ENCODE measurements around the gene PRDM2.
"Not testable (repeated sequence)": the region's sequence is repeated elsewhere in the genome, so short reads cannot be mapped to it uniquely, and the experiment has no call there.

The PRDM2 gene, protein sequence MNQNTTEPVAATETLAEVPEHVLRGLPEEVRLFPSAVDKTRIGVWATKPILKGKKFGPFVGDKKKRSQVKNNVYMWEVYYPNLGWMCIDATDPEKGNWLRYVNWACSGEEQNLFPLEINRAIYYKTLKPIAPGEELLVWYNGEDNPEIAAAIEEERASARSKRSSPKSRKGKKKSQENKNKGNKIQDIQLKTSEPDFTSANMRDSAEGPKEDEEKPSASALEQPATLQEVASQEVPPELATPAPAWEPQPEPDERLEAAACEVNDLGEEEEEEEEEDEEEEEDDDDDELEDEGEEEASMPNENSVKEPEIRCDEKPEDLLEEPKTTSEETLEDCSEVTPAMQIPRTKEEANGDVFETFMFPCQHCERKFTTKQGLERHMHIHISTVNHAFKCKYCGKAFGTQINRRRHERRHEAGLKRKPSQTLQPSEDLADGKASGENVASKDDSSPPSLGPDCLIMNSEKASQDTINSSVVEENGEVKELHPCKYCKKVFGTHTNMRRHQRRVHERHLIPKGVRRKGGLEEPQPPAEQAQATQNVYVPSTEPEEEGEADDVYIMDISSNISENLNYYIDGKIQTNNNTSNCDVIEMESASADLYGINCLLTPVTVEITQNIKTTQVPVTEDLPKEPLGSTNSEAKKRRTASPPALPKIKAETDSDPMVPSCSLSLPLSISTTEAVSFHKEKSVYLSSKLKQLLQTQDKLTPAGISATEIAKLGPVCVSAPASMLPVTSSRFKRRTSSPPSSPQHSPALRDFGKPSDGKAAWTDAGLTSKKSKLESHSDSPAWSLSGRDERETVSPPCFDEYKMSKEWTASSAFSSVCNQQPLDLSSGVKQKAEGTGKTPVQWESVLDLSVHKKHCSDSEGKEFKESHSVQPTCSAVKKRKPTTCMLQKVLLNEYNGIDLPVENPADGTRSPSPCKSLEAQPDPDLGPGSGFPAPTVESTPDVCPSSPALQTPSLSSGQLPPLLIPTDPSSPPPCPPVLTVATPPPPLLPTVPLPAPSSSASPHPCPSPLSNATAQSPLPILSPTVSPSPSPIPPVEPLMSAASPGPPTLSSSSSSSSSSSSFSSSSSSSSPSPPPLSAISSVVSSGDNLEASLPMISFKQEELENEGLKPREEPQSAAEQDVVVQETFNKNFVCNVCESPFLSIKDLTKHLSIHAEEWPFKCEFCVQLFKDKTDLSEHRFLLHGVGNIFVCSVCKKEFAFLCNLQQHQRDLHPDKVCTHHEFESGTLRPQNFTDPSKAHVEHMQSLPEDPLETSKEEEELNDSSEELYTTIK (N-terminal part only)

DNA sequence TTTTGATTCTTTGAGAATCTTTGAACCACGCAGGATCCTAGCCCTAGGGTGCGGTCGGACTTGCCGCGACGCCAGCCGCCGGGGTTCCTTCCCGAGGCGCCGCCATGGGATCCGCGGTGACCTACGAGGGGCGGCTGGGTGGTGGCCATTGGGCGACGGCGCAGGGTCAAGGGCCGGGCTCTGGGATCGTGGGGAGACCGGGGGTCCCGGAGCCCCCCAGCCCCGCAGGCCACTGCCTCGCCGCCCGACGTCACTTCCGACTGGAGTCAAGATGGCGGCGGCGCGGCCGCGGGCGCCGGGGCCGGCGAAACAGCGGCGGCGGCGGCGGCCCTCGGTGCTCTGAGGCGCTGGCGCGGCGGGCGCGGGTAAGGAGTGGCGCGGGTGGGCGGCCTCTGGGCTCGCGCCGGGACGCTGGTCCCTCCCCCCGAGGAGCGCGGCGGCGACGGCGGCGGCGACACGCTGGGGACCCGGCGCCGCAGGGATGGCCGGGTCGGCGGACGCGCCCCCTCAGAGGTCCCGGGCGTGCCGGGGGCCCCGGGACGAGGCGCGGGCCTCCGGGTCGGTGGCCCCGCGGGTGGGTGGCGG is at the start of gene PRDM2:
Gene PRDM2 (plus strand): TSS at position 253 of the 585 bp plus-strand sequence. CDS start 15,418 bp downstream, outside the sequence.
- DNase-seq, result peak; percentile 31

- no peak for DNase-seq
Observed at GRCh38 chr1:13651279-13651678, 48.7 kb upstream of the PRDM2 start.

GRCh38 chr1:13652238-13652637 is 47.8 kb upstream of the PRDM2 start:
- DNase-seq, result no peak

GRCh38 chr1:13661539-13661938 is 38.4 kb upstream of the PRDM2 start:
- DNase-seq, result no peak

GRCh38 chr1:13662493-13662892 is 37.5 kb upstream of the PRDM2 start:
- no peak for DNase-seq

DNA sequence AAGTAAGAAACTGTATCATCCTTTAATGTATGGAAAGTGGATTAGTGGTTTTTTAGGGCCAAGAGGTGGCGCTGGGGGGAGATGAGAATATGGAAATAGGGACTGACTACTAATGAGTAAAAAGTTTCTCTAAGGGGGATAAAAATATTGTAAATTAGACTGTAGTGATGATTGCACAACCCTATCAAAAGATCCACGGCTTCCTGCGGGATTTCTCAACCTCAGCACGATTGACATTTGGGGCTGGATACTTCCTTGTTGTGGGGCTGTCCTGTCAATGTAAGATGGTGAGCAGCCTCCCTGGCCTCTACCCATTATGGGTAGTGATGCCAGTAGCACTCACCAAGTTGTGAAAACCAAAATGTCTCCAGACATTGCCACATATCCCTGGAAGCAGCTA is 36.0 kb upstream of the PRDM2 start:
- no peak for DNase-seq

DNA sequence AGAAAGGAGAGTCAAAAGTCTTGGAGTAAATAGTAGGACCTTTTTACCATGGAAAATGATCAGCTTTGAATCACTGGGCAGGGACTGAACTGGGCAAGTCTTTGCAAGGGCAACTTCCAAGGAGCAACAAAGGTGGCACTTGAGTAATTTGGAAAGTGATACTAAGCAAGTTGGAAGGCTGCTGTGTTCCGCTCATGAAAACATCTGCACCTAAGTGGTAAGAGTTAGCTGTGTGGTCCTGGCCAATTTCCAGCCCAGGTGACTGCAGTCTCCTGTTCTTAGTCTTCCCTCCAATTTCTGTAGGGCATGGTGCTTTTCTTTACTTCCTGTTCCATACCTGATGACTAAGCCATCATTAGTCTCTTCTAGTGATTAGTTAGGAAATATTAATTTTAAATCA is 35.5 kb upstream of the PRDM2 start:
- DNase-seq, result no peak

GRCh38 chr1:13666317-13666716 is 33.7 kb upstream of the PRDM2 start:
- no peak for DNase-seq

GRCh38 chr1:13667691-13668090 is 32.3 kb upstream of the PRDM2 start:
- no peak for DNase-seq

- DNase-seq, result no peak
Observed at GRCh38 chr1:13674377-13674776, 25.6 kb upstream of the PRDM2 start.

- no peak for DNase-seq
Observed at GRCh38 chr1:13675151-13675651, 24.8 kb upstream of the PRDM2 start.

DNA sequence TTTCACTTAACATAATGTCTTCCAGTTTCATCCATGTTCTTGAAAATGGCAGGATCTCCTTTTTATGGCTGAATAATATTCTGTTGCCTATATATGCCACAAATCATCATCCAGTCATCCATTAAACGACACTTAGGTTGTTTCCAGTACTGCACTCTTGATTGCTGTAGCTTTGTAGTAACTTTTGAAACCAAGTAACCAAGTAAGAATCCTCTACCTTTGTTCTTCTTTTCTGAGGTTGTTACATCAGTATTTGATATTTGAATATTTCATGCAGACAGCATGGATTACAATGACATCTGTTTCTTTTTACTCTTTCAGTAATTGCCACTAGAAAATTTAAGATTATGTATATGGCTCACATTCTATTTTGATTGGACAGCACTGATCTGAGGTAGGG is 22.1 kb upstream of the PRDM2 start:
- no peak for DNase-seq

- no peak for DNase-seq
Observed at GRCh38 chr1:13679651-13680050, 20.3 kb upstream of the PRDM2 start.

GRCh38 chr1:13680609-13681008 is 19.4 kb upstream of the PRDM2 start:
- not testable (repeated sequence) for DNase-seq

DNA sequence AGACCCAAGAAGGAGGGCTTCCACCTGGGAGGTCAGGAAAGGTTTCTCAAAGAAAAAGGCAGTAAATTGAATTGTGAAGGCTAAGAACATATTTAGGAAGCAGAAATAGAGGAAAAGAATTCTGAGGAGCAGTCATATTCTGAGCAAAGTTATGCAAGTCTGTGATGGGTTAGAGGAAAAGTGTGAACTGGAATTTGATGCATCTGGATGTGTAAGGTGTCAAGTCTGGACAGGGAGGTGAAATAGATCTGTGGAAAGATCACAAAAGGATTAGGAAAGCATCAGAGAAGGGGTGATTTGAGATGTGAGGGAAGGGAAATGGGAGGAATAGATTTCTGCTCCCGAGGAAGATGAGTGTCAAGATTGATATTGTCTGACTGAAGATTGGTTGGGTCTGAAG is 18.1 kb upstream of the PRDM2 start:
- DNase-seq, result no peak

GRCh38 chr1:13682444-13682843 is 17.5 kb upstream of the PRDM2 start:
- DNase-seq, result no peak

- no peak for DNase-seq
Observed at GRCh38 chr1:13683206-13683605, 16.8 kb upstream of the PRDM2 start.

GRCh38 chr1:13687151-13687715 is 12.8 kb upstream of the PRDM2 start:
- no peak for DNase-seq

DNA sequence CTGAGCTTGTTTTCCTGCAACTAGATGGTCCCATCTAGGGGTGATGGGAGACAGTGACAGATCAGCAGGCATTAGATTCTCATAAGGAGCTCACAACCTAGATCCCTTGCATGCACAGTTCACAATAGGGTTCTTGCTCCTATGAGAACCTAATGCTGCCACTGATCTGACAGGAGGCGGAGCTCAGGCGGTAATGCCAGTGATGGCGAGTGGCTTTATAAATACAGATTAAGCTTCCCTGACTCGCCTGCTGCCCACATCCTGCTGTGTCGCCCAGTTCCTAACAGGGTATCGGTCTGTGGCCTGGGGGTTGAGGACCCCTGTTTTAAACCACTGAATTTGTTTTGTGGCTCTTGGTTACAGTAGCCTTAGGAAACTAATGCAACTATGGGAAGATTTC is 6.9 kb upstream of the PRDM2 start:
- DNase-seq, result not testable (repeated sequence)

GRCh38 chr1:13694886-13695684 is 4.9 kb upstream of the PRDM2 start:
- DNase-seq, result no peak

DNA sequence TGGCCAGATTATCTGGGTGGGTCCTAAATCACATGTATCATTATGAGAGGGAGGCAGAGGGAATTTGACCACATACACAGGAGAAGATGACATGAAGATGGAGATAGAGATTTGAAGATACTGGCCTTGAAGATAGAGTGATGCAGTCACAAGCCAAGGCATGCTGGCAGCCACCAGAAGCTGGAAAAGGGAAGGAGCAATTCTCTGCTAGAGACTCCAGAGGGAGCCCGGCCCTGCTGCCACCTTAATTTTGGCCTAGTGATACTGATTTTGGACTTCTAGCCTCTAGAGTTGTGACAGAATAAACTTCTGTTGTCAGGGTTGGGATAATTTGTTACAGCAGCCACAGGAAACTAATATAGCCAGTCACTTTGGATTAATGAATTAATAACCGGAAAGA is 2.2 kb upstream of the PRDM2 start:
- no peak for DNase-seq

Data from COR-L47 (cell line).